SK-N-SH (cell line): ENCODE measurements around the gene ARL2BP. TPM values are rescaled to one million over a fixed set of nuclear protein-coding genes. Genes with fewer than 3 reads are reported as not detected.
A peak's percentile ranks its signal among the peaks of the same experiment; 100 is the strongest.

ENCODE experiments used
- CTCF ChIA-PET: fragments of 300-600, 350-600 bp; formaldehyde crosslinking; extraction: SDS; loops from one replicate; lab custom pipeline; 2021; lab: Yijun Ruan, JAX
- POLR2A ChIA-PET: fragments of 350-600 bp; sonication (Branson Sonifier 250); formaldehyde crosslinking; extraction: SDS; loops from one replicate; lab custom pipeline; 2020; ENCODE audit warnings: antibody characterized with exemption, inconsistent platforms; lab: Yijun Ruan, JAX
- DNase-seq: peaks from one replicate; pipeline ENCODE4 v3.0.0; 2012
- H2AFZ ChIP-seq: fragments of 200-600 bp; sonication (generic); 2 replicates; pipeline ENCODE4 v1.8.1; 2016; ENCODE audit warnings: antibody characterized with exemption, mild to moderate bottlenecking, low read depth
- H3F3A ChIP-seq: fragments of 200-600 bp; sonication (generic); replicated peaks from 2 replicates; pipeline ENCODE3; 2016; ENCODE audit warnings: antibody characterized with exemption, mild to moderate bottlenecking; ENCODE audit not compliant: insufficient read depth
- H3K27ac ChIP-seq, 2 experiments: fragments of 200-500 bp in 1 of 2; fragments of 200-600 bp in 1 of 2; sonication (Bioruptor generic) in 1 of 2; sonication (generic), shearing (Covaris generic) in 1 of 2; 2 replicates each; pipeline versions ENCODE4 v1.5.1 to v1.6.1; 2014 to 2016; ENCODE audit warnings: low read depth in 2 of 2, inconsistent platforms in 1 of 2, low read length in 1 of 2, mild to moderate bottlenecking in 1 of 2, mixed read lengths in 1 of 2
- H3K27me3 ChIP-seq: fragments of 200-600 bp; sonication (generic), shearing (Covaris generic); 2 replicates; pipeline ENCODE4 v1.6.1; 2016; ENCODE audit warnings: mixed run types; ENCODE audit not compliant: insufficient read depth
- H3K36me3 ChIP-seq, 2 experiments: fragments of 200-500 bp in 1 of 2; fragments of 200-600 bp in 1 of 2; sonication (Bioruptor generic) in 1 of 2; sonication (generic) in 1 of 2; replicated peaks in 1 of 2; 2 replicates each; pipeline versions ENCODE3 to v1.5.1; 2014 to 2016; ENCODE audit warnings: low read length in 1 of 2, mild to moderate bottlenecking in 1 of 2; ENCODE audit not compliant: insufficient read depth in 2 of 2, control insufficient read depth in 1 of 2
- H3K4me1 ChIP-seq, 2 experiments: fragments of 200-500 bp in 1 of 2; fragments of 200-600 bp in 1 of 2; sonication (Bioruptor generic) in 1 of 2; sonication (generic), shearing (Covaris generic) in 1 of 2; 2 replicates each; pipeline versions ENCODE4 v1.5.1 to v1.6.1; 2014 to 2016; ENCODE audit warnings: low read depth in 1 of 2, low read length in 1 of 2, mixed run types in 1 of 2; ENCODE audit not compliant: insufficient read depth in 2 of 2, control insufficient read depth in 1 of 2
- H3K4me2 ChIP-seq: fragments of 200-600 bp; sonication (generic), shearing (Covaris generic); 2 replicates; pipeline ENCODE4 v1.6.1; 2017; ENCODE audit warnings: mixed run types
- H3K4me3 ChIP-seq, 2 experiments: fragments of 200-500 bp in 1 of 2; fragments of 200-600 bp in 1 of 2; sonication (Bioruptor generic) in 1 of 2; sonication (generic), shearing (Covaris generic) in 1 of 2; 2 replicates each; pipeline versions ENCODE4 v1.5.1 to v1.8.1; 2014 to 2016; ENCODE audit warnings: low read depth in 2 of 2, inconsistent platforms in 1 of 2, low read length in 1 of 2, mild to moderate bottlenecking in 1 of 2, mixed read lengths in 1 of 2, moderate library complexity in 1 of 2
- H3K79me2 ChIP-seq: fragments of 200-600 bp; sonication (generic); 2 replicates; pipeline ENCODE4 v1.8.1; 2017; ENCODE audit warnings: mild to moderate bottlenecking; ENCODE audit not compliant: insufficient read depth
- H3K9ac ChIP-seq: fragments of 200-600 bp; sonication (generic); 2 replicates; pipeline ENCODE4 v1.6.1; 2017; ENCODE audit warnings: mixed run types
- H3K9me2 ChIP-seq: fragments of 200-600 bp; sonication (generic); 2 replicates; pipeline ENCODE4 v1.6.1; 2017; ENCODE audit warnings: mixed run types
- H3K9me3 ChIP-seq: fragments of 200-600 bp; sonication (generic); 2 replicates; pipeline ENCODE4 v1.6.1; 2017; ENCODE audit warnings: mixed run types, mild to moderate bottlenecking, moderate library complexity
- H4K20me1 ChIP-seq: fragments of 200-600 bp; sonication (generic); 2 replicates; pipeline ENCODE4 v1.6.1; 2017; ENCODE audit warnings: mild to moderate bottlenecking, mixed run types; ENCODE audit not compliant: insufficient read depth
- FOXJ3 ChIP-seq: sonication (generic); formaldehyde crosslinking; IDR thresholded peaks from 2 replicates; pipeline ENCODE4 v1.5.1; 2020; ENCODE audit warnings: mild to moderate bottlenecking, missing genetic modification reagents
- MEF2A ChIP-seq: IDR thresholded peaks from 2 replicates; pipeline ENCODE4 v1.4.0; 2012; ENCODE audit warnings: low read depth, borderline replicate concordance
- WGBS: methylation state at CpG from one replicate; pipeline ENCODE4 v1.1.6; 2017; ENCODE audit warnings: low lambda C conversion rate; 5-methylcytosine and 5-hydroxymethylcytosine counted together
- polyA plus RNA-seq, 3 experiments: library from polyadenylated mRNA; depleted of rRNA; stranded (reverse); fragments of >200 nt; gene quantifications; 2 replicates each; pipeline ENCODE4 v1.2.3, GENCODE V29; 2012
- TF ChIP-seq, protein P1 (sequence below): fragments of 150-350 bp; IDR thresholded peaks from 2 replicates; pipeline ENCODE4 v1.6.1; 2016; ENCODE audit warnings: mild to moderate bottlenecking, low read depth, low read length
- TF ChIP-seq, protein P2 (sequence below): fragments of 200-600 bp; sonication (generic); IDR thresholded peaks from 2 replicates; pipeline ENCODE4 v1.6.1; 2017; ENCODE audit warnings: antibody characterized with exemption, mild to moderate bottlenecking, moderate library complexity

Gene ARL2BP
- polyA plus RNA-seq, 1 of the 3 experiments (the other 2 are of a cell fraction) = 61.8 TPM

DNA sequence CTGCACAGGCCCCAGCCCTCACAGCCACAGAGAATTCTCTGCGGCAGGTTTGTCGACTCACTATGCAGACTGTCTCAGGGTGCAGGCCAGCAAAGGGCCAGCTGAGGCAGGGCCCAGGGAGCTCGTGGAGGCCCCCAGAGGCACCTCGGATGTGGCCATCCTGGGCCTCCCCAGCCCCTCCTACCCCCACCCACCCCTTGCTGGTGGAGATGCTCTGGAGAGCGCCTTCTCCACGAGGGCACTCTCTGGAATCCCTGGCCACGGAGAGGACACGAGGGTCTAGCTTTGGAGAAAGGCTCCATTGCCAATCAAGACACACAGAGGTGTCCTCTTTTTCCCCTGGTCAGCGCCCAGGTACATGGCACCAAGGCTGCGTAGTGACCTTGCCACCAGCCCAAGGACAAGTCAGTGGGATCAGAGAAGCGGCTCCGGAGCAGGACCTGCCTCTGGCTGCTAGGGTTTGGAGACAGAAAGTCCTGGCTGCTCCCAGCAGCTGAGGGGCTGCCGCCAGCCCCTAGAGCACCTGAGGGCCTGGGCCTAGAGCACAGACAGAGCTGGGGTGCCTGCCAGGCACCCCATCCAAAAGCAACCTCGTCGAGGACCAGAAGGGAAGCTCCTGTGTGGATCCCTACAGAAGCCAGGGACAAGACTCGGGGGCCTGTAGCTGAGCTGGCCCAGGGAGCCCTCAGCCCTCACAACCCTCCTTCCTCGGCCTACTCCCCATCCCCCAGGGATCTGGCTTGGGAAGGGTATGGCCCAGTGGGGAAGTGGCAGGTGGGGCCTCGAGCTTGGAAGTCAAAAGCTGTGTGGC, 18.7 kb downstream of the ARL2BP start:
- WGBS = 75% methylated on average over 9 of the region's 18 CpGs
- Histone ChIP-seq H3K9me2 (no peaks in the 10 kb centered on the region), H3K4me3 (no peak overlapping the region), H3K27ac (peak overlapping the region in 1 of 2 experiments; percentile 23; a peak in 1 of 4 replicates), H3K27me3 (no peaks in the 10 kb centered on the region), H4K20me1 (no peaks in the 10 kb centered on the region), H3K36me3 (no peaks in the 10 kb centered on the region), H2AFZ (no peak overlapping the region), H3K9me3 (no peaks in the 10 kb centered on the region), H3K79me2 (no peaks in the 10 kb centered on the region), H3F3A (no peaks in the 10 kb centered on the region), H3K9ac (no peak overlapping the region), H3K4me2 (no peak overlapping the region), H3K4me1 (peaks cover 8 to 36% of the 10 kb centered on the region in 2 experiments; a peak in 2 of 4 replicates)
- no peak for TF ChIP-seq MEF2A
- TF ChIP-seq, protein P1, sequence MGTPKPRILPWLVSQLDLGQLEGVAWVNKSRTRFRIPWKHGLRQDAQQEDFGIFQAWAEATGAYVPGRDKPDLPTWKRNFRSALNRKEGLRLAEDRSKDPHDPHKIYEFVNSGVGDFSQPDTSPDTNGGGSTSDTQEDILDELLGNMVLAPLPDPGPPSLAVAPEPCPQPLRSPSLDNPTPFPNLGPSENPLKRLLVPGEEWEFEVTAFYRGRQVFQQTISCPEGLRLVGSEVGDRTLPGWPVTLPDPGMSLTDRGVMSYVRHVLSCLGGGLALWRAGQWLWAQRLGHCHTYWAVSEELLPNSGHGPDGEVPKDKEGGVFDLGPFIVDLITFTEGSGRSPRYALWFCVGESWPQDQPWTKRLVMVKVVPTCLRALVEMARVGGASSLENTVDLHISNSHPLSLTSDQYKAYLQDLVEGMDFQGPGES = no peak
- CTCF ChIA-PET = interaction anchor here (1.2 to 1.5 kb wide), 2 partner anchors 18 to 155 kb away, joined by 3 to 10 read pairs; partner anchors contain the start of gene ARL2BP
- POLR2A ChIA-PET = interaction anchor here (1.2 kb wide), 1 partner anchor 19 kb away, joined by 3 read pairs; the partner anchor contains the start of gene ARL2BP
- peak; percentile 26 for DNase-seq

DNA sequence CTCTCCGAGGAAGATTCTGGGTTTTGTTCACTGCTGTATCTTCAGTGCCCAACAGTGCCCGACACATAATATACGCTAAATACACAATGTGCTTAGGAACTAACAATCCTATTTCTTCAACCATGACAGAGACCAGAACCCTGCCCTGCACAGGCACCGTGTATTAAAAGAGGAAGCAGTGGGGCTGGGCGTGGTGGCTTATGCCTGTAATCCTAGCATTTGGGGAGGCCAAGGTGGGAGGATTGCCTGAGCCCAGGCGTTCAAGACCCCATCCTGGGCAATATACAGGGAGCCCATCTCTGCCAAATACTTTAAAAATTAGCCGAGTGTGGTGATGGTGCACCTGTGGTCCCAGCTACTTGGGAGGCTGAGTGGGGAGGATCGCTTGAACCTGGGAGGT, 19.3 kb downstream of the ARL2BP start:
- Histone ChIP-seq H3K9me3 (no peaks in the 10 kb centered on the region), H3K9ac (no peak overlapping the region)
- CTCF ChIA-PET = no interaction called here

More for the DNA sequence above, 19.3 kb downstream of the ARL2BP start:
- no peak overlapping the region for H3K27ac ChIP-seq
- H3K36me3 ChIP-seq = no peaks in the 10 kb centered on the region
- H4K20me1 ChIP-seq = no peaks in the 10 kb centered on the region
- DNase-seq = no peak
- WGBS = 88% methylated on average over 8 of the region's 8 CpGs
- no peak overlapping the region for H2AFZ ChIP-seq
- H3K9me2 ChIP-seq = no peaks in the 10 kb centered on the region
- no peak overlapping the region for H3K4me3 ChIP-seq
- POLR2A ChIA-PET = interaction anchor here (1.2 kb wide), 1 partner anchor 20 kb away, joined by 3 read pairs; the partner anchor contains the start of gene ARL2BP
- no peaks in the 10 kb centered on the region for H3K27me3 ChIP-seq
- H3K4me1 ChIP-seq = peaks cover 8 to 41% of the 10 kb centered on the region in 2 experiments; a peak in 2 of 4 replicates
- H3K4me2 ChIP-seq = no peak overlapping the region
- H3F3A ChIP-seq = no peaks in the 10 kb centered on the region
- no peaks in the 10 kb centered on the region for H3K79me2 ChIP-seq
- TF ChIP-seq, protein P2, sequence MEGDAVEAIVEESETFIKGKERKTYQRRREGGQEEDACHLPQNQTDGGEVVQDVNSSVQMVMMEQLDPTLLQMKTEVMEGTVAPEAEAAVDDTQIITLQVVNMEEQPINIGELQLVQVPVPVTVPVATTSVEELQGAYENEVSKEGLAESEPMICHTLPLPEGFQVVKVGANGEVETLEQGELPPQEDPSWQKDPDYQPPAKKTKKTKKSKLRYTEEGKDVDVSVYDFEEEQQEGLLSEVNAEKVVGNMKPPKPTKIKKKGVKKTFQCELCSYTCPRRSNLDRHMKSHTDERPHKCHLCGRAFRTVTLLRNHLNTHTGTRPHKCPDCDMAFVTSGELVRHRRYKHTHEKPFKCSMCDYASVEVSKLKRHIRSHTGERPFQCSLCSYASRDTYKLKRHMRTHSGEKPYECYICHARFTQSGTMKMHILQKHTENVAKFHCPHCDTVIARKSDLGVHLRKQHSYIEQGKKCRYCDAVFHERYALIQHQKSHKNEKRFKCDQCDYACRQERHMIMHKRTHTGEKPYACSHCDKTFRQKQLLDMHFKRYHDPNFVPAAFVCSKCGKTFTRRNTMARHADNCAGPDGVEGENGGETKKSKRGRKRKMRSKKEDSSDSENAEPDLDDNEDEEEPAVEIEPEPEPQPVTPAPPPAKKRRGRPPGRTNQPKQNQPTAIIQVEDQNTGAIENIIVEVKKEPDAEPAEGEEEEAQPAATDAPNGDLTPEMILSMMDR = no peak
- TF ChIP-seq FOXJ3 (CRISPR knock-in tag) = no peak
